HG03565 (cell line): ENCODE results near the gene MAP4.
"Not testable (repeated sequence)": the region's sequence is repeated elsewhere in the genome, so short reads cannot be mapped to it uniquely, and the experiment has no call there.

Experiments used
- ATAC-seq: cut with Tn5 transposase; IDR thresholded peaks from one replicate; pipeline ENCODE4 v1.9.1; 2021; ENCODE audit warnings: mild to moderate bottlenecking, moderate library complexity; ENCODE audit not compliant: unreplicated experiment

Gene MAP4

DNA sequence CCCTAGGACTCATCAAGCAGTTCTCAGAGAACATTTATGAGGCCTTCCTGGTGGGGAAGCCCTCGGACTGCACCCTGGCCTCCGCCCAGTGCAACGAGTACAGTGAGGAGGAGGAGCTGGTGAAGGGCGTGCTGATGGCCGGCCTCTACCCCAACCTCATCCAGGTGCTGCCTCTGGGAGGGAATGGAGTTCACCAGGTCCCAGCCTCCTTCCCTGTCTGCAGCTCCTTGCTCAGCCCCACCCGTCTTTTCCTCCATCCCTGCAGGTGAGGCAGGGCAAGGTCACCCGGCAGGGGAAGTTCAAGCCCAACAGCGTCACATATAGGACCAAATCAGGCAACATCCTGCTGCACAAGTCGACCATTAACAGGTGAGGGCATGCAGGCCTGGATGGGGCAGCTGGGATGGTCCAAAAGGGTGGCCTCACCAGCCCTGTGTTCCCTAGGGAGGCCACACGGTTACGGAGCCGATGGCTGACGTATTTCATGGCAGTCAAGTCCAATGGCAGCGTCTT lies 167.0 kb downstream of the MAP4 start:
- no peak for ATAC-seq

DNA sequence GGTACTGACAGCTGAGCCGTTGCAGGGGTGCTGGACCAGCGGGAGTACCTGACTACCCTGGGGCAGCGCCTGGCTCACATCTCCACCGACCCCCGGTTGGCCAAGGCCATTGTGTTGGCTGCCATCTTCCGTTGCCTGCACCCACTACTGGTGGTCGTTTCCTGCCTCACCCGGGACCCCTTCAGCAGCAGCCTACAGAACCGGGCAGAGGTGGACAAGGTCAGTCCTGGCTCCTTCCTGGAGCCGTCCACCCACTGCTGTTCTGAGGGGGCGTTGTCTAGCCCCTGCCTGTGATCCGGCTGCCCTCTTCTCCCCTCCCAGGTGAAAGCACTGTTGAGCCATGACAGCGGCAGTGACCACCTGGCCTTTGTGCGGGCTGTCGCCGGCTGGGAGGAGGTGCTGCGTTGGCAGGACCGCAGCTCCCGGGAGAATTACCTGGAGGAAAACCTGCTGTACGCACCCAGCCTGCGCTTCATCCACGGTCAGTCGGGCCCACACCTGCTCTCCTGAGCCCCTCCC lies 167.6 kb downstream of the MAP4 start:
- no peak for ATAC-seq

DNA sequence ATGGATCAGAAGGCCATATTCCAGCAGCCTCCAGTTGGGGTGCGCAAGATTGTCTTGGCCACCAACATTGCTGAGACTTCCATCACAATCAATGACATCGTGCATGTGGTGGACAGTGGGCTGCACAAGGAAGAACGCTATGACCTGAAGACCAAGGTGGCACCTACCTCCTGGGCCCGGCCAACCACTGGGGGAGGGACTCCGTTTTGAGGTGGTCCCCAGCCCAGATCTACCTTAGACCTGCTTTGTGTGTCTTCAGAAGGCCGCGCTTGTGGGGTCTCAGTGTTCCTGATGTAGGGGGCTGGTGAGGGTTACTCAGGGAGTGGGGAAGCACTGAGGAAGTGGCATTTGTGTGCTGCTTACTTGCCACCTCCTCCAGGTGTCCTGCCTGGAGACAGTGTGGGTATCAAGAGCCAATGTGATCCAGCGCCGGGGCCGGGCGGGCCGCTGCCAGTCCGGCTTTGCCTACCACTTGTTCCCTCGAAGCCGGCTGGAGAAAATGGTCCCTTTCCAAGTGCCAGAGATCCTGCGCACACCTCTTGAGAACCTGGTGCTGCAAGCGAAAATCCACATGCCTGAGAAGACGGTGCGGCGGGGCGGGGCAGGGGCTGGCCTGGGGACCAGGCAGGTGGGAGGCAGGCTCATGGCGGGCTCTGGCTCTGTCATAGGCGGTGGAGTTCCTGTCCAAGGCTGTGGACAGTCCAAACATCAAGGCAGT lies 168.3 kb downstream of the MAP4 start:
- ATAC-seq = no peak

DNA sequence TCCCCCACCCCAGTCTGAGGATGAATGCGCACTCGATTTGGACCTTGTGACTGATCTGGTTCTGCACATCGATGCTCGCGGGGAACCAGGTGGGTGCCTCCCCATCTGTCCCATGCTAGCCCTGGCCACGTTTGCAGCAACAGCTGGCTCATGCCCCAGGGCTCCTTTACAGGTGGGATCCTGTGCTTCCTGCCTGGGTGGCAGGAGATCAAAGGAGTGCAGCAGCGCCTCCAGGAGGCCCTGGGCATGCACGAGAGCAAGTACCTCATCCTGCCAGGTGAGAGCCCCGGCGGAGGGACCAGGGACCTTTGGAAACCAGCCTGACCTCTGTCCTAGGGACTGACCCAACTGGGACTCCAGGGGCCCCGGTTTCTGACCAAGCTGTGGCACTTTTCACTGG lies 169.0 kb downstream of the MAP4 start:
- ATAC-seq = no peak

DNA sequence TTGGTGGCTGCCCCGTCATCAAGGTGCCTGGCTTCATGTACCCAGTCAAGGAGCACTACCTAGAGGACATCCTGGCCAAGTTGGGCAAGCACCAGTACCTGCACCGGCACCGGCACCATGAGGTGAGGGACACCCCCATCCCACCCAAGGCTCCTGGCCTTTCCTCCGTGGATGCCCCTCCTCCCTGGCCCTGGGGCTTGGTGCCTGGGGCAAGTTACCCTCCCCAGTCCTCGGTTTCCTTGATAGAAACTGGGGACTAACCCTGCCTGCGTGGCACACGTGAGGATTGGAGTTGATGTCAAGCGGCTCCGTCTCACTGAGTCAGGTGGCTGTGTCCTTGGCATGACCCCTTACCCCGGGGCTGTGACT lies 169.4 kb downstream of the MAP4 start:
- no peak for ATAC-seq

DNA sequence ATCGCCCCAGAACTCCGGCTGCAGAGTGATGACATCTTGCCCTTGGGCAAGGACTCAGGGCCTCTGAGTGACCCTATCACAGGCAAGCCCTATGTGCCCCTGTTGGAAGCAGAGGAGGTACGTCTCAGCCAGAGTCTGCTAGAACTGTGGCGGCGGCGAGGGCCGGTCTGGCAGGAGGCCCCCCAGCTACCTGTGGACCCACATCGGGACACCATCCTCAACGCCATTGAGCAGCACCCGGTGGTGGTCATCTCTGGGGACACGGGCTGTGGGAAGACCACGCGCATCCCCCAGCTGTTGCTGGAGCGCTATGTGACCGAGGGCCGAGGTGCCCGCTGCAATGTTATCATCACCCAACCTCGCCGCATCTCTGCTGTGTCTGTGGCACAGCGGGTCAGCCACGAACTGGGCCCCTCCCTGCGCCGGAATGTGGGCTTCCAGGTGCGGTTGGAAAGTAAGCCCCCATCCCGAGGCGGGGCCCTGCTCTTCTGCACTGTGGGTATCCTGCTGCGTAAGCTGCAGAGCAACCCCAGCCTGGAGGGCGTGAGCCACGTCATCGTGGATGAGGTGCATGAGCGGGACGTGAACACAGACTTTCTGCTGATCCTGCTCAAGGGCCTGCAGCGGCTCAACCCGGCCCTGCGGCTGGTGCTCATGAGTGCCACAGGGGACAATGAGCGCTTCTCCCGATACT lies 169.9 kb downstream of the MAP4 start:
- no peak for ATAC-seq

DNA sequence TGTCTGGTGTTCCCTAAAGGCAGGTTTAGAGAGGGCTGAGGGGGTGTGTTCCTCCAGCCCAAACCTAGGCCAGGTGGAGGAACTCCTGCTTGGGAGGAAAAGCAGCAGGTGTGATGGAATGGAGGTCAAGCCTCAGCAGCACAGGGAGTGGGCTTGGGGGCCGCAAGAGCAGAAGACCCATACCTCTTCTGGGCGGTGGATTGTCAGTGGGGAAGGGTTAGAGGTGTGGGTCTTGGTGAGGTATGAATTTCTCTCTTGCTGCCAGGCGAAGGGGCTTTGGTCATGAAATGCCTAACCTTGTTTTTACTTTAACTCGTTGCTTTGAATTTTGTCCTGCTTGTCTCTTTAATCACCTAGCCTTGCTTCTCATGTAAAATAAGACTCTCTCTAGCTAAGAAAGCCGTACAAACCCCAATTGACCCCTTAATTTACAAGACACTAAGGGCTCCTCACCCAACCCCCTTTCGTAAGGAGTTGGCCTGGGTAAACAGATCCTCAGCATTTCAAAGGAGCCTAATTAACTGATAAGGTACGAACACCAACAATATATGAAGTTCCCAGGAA lies 174.3 kb downstream of the MAP4 start:
- ATAC-seq = no peak

DNA sequence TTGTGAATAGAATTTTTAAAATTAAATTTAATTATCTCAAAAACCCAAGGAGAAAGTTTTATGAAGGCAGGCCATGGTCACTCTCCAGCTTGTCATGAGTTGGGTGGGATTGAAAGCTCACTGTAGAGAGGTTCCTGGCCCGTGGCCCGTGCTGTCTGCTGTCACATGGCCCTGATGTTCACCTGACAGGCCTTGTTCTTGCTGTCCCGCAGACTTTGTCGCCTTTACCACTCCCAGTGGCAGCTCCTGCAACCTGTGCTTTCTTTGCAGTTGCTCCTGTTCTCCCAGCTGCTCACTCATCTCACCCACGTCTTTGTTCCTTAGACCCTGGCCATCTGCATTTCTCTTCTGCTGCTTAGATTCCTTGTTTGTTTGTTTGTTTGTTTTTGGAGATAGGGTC lies 177.7 kb downstream of the MAP4 start:
- no peak for ATAC-seq

DNA sequence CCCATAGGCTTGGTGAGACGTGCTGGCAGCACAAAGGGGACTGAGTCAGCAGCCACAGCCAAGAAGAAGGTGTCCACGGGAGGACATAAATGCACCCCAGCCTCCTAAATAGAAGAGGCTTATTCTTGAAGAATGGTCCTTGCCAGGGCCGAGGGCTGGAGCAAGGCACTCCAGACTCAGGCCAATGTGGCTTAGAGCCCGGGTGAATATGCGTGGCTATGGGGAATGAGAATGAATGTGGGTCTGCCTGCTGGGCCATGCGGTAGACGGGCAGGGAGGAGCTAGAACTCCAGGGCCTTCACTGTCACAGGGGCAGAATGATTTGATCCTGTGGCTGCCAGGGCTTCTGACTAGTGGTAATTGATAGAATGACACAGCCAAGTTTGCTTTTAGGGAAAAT lies 179.2 kb downstream of the MAP4 start:
- no peak for ATAC-seq

DNA sequence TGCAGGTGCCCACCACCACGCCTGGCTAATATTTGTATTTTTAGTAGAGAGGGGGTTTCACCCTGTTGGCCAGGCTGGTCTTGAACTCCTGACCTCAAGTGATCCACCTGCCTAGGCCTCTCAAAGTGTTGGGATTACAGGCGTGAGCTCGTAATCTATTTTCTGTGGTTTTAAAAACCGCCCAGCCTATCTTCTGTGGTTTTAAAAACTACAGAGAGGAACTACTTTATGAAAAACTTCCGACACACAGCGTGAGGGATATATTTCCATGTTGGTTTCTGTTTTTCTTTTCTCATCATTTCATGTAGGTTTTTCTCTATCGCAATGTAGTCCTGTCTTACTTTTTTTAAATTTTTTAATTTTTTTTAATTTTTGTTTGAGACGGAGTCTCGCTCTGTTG lies 186.7 kb downstream of the MAP4 start:
- not testable (repeated sequence) for ATAC-seq

DNA sequence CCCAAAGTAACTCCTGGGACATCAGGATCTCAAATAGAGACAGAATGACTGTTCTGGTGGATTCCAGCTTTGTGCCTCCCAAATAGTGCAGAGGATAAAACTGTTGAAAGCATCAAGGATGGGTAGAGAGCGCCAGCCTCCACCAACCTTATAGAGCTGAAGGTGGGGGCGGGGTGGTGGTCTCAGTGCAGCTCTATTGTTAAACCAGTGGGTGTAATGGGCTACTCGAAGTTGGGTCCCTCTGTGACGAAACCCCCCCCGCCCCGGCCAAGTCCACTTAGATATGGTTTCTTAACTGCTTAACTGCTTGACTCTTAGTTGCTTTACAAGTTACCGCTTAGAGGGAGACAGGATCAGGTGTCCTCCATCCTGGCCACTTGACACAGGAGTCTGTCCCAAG lies 190.6 kb downstream of the MAP4 start:
- ATAC-seq = no peak

DNA sequence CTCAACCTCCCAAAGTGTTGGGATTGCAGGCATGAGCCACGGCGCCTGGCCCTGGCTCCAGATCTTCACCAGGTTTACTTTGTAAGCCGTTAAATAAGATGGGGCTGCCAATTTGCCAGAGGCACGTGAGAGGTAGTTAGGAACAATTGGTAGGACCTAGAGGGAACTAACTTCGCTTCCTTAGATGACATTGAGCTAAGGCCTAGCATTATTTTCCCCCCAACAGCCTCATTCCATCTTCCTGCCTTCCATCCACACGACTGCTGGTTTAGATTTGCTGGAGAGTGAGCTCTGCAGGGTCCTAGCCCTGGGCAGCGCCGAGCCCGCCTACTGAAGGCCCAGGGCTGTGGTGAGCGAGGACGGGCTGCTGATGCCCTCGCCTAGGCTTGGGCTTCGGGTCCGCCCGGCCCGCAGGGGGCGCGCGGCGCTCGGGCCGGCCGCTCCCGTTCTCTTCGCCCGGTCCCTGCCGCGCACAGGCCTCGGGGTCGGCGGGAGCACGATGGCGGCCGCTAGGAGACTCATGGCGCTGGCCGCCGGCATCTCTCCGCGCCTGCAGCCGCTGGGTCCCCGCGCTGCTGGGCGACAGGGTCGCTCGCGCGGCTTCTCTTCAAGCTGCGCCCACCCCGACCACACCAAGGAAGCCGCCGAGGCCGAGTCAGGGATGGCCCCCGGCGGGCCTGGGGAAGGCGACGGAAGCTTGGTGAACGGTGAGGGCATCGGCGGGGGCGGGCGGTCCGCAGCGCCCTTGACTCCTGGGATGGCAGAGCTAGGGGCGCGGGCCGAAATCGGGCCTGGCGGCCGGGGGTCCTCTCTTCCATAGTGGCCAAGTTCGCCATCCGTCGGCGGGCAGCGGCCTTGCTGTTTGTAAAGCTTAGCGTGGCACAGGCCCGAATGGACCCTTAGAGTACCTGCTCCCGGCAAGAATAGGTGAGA lies 191.4 kb downstream of the MAP4 start:
- ATAC-seq = peak; percentile 81

DNA sequence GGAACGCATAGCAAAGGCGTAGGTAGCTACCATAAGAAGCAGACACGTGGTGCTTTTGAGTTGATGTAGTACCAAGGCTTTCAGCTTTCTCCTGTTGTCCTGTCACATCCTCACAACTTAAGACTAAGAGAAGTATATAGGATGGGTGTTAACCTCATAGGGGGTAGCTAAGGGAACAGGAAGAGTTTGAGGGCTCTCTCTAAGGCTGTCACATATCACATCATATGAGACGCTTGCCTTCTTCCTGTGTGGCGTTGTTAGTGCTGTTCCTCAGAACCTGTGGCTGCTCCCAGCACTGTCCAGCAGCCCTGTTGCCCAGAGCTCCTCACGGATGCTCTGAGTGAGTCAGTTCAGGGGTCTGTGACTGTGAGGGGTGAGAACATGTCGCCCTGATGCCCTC lies 198.6 kb downstream of the MAP4 start:
- no peak for ATAC-seq

DNA sequence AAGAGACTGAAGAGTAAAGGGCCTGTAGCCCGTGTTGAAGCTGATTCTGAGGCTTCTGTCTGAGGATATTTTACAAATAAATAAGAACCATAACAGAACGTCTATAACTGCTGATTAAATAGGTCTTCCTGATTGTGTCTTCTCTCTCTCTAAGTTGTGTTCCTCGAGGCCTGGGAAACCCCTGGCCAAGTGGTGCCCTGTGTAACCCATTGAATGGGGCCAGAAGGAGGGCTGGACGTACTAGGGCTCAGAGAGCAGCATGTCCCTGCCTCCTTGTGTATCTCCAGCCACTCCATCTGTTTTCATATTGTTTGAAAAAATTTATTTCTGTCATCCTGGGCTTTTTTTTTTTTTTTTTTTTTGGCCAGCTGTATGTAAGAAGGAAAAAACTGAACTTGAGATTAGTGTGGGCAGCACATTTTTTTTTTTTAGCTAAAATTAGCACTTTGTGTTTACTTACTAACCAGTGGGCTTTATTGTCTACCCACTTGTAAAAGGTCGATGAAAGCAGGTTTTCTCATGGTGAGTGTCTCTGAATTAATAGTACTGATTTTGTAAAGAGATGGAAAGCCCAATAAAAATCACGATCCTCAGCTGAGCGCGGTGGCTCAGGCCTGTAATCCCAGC lies 202.6 kb downstream of the MAP4 start:
- ATAC-seq = no peak

DNA sequence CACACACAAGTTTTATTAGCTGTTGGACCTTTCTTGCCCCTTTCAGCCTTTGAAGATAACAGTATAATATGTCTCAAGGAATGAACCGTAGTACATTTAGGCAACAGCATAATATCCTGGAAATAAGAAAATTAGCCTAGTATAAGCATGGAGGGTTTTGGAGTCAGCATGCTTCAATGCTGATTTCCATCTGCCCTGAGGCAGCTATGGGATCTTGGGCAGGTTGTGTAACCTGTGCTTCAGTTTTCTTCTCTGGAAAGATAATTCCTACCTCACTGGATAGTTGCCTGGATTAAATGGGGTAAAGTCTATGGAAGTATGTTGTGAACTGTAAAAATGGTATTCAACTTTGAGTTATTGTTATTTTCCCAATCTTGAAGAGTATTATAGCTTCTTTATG lies 211.6 kb downstream of the MAP4 start:
- ATAC-seq = no peak

DNA sequence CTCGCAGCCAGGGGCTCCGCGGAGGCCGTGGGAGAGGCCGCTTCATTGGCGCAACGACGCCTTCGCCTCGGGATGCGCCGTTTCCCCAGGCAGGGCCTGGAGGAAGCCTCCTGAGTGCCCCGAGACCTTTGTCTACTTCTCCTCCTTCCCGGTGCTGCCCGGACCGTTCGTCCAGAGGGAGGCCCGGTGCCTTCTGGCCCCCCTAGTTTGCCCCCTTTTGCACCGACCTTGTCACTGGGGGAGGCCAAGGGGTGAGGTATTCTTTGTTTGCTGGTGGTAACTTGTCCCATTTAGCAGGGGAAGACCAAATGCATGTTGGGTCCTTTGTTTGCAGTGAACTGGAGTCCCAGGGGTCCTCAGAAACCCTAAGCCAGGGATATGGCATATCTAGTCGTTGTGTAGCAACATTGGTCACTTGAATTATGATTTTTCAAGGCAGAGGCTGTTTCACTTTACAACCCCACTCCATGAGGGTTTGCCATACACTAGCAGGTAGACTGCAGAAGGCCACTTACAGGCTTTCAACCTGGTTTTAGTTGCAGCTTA lies 212.7 kb downstream of the MAP4 start:
- ATAC-seq = no peak

DNA sequence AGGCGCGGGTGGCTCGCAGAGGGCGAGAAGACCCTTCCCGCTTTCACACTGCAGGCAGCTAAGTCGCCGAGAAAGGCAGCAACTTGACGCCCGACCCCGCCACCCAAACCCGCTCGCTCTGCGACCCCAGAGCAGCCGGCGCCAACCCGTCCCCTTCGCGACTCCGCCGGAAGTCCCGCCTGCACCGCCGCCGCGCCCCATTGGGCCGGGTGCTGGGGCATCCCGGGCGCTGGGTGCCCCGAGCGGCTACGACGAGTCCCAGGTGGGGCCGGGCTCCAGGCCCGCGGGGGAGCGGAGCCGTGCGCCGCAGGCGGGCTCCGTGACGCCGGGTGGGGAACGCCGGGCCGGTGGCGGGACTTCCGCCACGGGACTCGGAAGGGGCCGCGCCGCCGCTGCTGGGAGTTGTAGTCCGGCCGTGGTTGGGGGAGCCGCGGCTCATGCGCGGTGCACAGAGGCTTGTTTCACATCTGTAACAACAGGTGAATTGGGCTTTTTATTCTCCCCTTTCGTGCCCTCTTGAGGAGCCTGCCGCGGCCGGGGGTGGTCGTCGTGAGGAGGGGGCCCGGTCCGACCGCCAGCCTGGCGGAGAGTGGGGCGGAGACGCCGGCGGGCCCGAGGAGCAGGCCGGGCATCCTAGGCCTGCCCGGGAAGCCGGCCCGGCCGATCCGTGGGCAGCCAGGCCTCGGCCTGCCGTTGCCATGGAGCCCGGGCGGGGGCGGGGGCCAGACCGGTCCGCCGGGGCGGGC lies 213.3 kb downstream of the MAP4 start, which contains the start of gene DHX30:
Gene DHX30 (plus strand): TSS at position 405 of the 746 bp plus-strand sequence. CDS start 7,546 bp downstream, outside the sequence.
- peak; percentile 84 for ATAC-seq
